Measurements from ENCODE around the gene TRPM4. TPM values are rescaled to one million over a fixed set of nuclear protein-coding genes. Genes with fewer than 3 reads are reported as not detected.

Gene TRPM4
- total and polyA plus RNA-seq, 10 donors, result 3.3 to 28.7 (median 11.9) TPM

DNA sequence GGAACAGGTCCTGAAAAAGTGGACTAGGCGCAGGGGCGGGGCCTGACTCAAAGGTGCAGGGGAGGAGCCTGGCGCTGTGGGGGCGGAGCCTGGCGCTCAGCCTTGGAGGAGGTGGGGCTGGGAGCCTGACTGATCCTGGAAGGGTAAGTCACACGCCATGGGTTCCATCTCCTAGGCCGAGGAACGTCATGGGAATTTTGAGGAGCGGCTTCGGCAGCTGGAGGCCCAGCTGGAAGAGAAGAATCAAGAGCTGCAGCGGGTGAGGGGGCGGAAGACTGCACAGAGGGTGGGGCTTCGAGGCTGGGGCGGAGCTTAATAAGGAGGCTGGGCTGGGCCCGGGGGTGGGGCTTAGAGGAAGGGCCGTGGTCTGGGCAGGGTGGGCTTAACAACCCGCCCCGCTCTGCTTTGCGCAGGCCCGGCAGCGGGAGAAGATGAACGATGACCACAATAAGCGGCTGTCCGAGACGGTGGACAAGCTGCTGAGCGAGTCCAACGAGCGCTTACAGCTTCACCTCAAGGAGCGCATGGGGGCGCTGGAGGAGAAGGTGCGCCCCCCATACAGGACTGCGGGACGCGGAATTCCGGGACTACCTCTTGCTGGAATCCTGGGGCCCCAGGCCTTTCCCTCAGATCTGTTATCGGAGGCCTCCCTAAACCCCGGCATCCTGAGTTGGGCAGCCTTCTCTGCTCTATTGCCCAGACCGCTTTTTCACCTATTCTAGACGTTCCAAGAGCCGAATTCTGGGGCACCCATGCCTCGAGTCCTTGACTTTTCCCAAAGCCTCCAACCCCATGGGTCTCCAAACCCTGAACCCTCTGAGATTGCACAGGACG lies 23.8 kb upstream of the TRPM4 start:
- peak overlapping the region in 1 of 8 donors; percentile 1 for H3K27ac ChIP-seq
- no peak for TF ChIP-seq POLR2A (IDR thresholded peaks at IDR 0.05)
- TF ChIP-seq, protein P1, sequence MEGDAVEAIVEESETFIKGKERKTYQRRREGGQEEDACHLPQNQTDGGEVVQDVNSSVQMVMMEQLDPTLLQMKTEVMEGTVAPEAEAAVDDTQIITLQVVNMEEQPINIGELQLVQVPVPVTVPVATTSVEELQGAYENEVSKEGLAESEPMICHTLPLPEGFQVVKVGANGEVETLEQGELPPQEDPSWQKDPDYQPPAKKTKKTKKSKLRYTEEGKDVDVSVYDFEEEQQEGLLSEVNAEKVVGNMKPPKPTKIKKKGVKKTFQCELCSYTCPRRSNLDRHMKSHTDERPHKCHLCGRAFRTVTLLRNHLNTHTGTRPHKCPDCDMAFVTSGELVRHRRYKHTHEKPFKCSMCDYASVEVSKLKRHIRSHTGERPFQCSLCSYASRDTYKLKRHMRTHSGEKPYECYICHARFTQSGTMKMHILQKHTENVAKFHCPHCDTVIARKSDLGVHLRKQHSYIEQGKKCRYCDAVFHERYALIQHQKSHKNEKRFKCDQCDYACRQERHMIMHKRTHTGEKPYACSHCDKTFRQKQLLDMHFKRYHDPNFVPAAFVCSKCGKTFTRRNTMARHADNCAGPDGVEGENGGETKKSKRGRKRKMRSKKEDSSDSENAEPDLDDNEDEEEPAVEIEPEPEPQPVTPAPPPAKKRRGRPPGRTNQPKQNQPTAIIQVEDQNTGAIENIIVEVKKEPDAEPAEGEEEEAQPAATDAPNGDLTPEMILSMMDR (IDR thresholded peaks at IDR 0.05 in 8 of 11, conservative IDR thresholded peaks at IDR 0.05 in 3 of 11), result no peak
- TF ChIP-seq POLR2AphosphoS5 (IDR thresholded peaks at IDR 0.05), result no peak
- H3K4me3 ChIP-seq, result peak overlapping the region in 3 of 8 donors; percentile 18 to 55 (median 20)
- H3K27me3 ChIP-seq (replicated peaks in 1 of 7), result peaks cover 0 to 45% (median 20%) of the 10 kb centered on the region in 7 donors
- no peaks in the 10 kb centered on the region for H3K36me3 ChIP-seq
- no peaks in the 10 kb centered on the region for H3K9me3 ChIP-seq
- intact Hi-C loops (cut with DNase I; ENCODE audit: low total_unique reads), result no loop called here
- no peak for DNase-seq
- 16 to 59% (median 50%) methylated on average over 31 to 42 of the region's 42 CpGs for WGBS, 5 donors
- H3K4me1 ChIP-seq, result peaks cover 0 to 31% (median 14%) of the 10 kb centered on the region in 6 donors

- intact Hi-C loops (cut with DNase I; ENCODE audit: low total_unique reads), result no loop called here
- H3K4me1 ChIP-seq, result peaks cover 0 to 29% (median 14%) of the 10 kb centered on the region in 6 donors
- H3K9me3 ChIP-seq, result no peaks in the 10 kb centered on the region
- no peak for DNase-seq
- 76 to 86% (median 82%) methylated on average over 5 of the region's 5 CpGs for WGBS, 5 donors
- TF ChIP-seq, protein P1 (IDR thresholded peaks at IDR 0.05 in 8 of 11, conservative IDR thresholded peaks at IDR 0.05 in 3 of 11), result no peak
- TF ChIP-seq POLR2A (IDR thresholded peaks at IDR 0.05), result no peak
- H3K27ac ChIP-seq, result peak overlapping the region in 5 of 8 donors; percentile 46 to 62 (median 60)
- H3K4me3 ChIP-seq, result no peak overlapping the region
- peaks cover 0 to 45% (median 20%) of the 10 kb centered on the region in 7 donors for H3K27me3 ChIP-seq (replicated peaks in 1 of 7)
- H3K36me3 ChIP-seq, result no peaks in the 10 kb centered on the region
These were observed 21.9 kb upstream of the TRPM4 start for GRCh38 chr19:49135686-49136085.

DNA sequence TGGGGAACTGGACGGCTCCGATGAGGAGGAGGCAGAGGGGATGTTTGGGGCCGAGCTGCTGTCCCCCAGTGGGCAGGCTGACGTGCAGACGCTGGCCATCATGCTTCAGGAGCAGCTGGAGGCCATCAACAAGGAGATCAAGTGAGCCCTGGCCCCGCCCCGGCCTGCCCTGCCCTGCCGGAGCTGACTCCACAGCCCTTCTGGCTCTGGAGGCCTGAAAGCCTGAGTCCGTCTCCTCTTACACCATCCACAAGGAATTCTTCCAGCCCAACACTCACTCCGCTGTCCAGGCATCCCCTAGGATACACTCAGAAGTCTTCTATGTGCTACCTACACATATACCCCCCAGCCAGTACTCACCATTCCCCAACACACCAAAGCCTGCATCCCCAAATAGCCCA lies 20.8 kb upstream of the TRPM4 start:
- DNase-seq, result no peak
- WGBS, 5 donors, result 75 to 94% (median 79%) methylated on average over 6 to 10 of the region's 10 CpGs
- intact Hi-C loops (cut with DNase I; ENCODE audit: low total_unique reads), result no loop called here
- no peaks in the 10 kb centered on the region for H3K36me3 ChIP-seq
- TF ChIP-seq POLR2AphosphoS5 (IDR thresholded peaks at IDR 0.05) (peak; percentile 26 to 72 (median 64)), POLR2A (IDR thresholded peaks at IDR 0.05) (no peak)
- TF ChIP-seq, protein P1 (IDR thresholded peaks at IDR 0.05 in 8 of 11, conservative IDR thresholded peaks at IDR 0.05 in 3 of 11), result no peak
- H3K4me3 ChIP-seq, result no peak overlapping the region
- H3K27ac ChIP-seq, result peak overlapping the region in 6 of 8 donors; percentile 15 to 62 (median 60)
- peaks cover 0 to 45% (median 20%) of the 10 kb centered on the region in 7 donors for H3K27me3 ChIP-seq (replicated peaks in 1 of 7)
- H3K9me3 ChIP-seq, result no peaks in the 10 kb centered on the region
- H3K4me1 ChIP-seq, result peaks cover 0 to 29% (median 14%) of the 10 kb centered on the region in 6 donors

- WGBS, 5 donors, result 72 to 88% (median 80%) methylated on average over 7 of the region's 7 CpGs
- DNase-seq, result no peak
- no peak overlapping the region for H3K4me3 ChIP-seq
- TF ChIP-seq POLR2AphosphoS5 (IDR thresholded peaks at IDR 0.05), result no peak
- no peak for TF ChIP-seq POLR2A (IDR thresholded peaks at IDR 0.05)
- TF ChIP-seq, protein P1 (IDR thresholded peaks at IDR 0.05 in 8 of 11, conservative IDR thresholded peaks at IDR 0.05 in 3 of 11), result no peak
- intact Hi-C loops (cut with DNase I; ENCODE audit: low total_unique reads), result loop anchor here (10.0 kb wide), 1 partner anchor 46 kb away; no protein-coding TSS in a partner anchor
- H3K27ac ChIP-seq, result no peak overlapping the region
- no peaks in the 10 kb centered on the region for H3K36me3 ChIP-seq
- peaks cover 0 to 52% (median 14%) of the 10 kb centered on the region in 7 donors for H3K27me3 ChIP-seq (replicated peaks in 1 of 7)
- no peaks in the 10 kb centered on the region for H3K9me3 ChIP-seq
- peaks cover 0 to 33% (median 14%) of the 10 kb centered on the region in 6 donors for H3K4me1 ChIP-seq
These were observed 16.6 kb upstream of the TRPM4 start for GRCh38 chr19:49140951-49141350.
